DMS79 (cell line): Measurements from ENCODE around the gene ELAC2.
"Not testable (repeated sequence)": the region's sequence is repeated elsewhere in the genome, so short reads cannot be mapped to it uniquely, and the experiment has no call there.

Experiments used
- DNase-seq: peaks from one replicate; lab custom pipeline; 2025; lab: John Stamatoyannopoulos, UW

ELAC2 gene

GRCh38 chr17:12990041-12990808 is 27.6 kb downstream of the ELAC2 start:
- DNase-seq, result no peak

DNA sequence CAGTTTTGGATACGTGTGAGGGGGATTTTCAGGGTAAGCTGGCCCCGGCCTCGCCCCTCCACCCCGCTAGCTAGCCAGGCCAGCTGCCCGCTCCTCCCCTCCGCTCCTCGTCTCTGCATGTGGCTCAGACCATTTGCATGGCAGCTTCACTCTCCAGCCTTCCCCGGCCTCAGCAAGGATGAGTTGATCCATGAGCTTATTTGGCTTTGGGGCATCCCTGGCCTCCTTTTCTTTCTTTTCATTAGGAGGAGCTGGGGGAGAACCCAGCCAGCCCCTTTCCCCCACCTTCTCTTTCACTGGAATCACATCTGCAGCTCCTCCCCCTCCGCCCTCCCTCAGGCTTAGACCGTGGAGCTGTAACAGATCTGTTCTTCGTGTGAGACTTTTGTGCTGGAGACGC is 30.7 kb downstream of the ELAC2 start:
- DNase-seq, result no peak

- peak; percentile 31 for DNase-seq
Measured at GRCh38 chr17:12985431-12986293, 32.2 kb downstream of the ELAC2 start.

- no peak for DNase-seq
Measured at GRCh38 chr17:12983991-12984884, 33.6 kb downstream of the ELAC2 start.

DNA sequence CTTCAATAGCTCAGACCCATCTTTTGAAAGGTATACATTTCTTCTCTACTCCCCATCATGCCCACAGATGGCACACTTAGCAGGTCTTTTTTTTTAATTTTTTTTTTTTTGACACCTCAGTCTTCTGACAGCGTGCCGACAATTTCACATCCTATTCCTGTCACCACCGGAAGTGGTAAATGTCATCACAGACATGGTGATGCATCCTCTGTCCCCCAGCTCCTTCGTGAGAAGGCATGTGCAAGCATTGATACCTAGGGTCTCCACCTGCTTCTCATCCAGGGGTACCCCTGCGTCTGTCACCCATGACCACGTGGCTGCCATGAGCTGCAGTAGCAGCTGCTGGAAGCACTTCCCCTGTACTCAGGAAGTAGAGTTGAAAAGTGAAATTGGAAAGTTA is 35.6 kb downstream of the ELAC2 start:
- DNase-seq, result no peak

DNA sequence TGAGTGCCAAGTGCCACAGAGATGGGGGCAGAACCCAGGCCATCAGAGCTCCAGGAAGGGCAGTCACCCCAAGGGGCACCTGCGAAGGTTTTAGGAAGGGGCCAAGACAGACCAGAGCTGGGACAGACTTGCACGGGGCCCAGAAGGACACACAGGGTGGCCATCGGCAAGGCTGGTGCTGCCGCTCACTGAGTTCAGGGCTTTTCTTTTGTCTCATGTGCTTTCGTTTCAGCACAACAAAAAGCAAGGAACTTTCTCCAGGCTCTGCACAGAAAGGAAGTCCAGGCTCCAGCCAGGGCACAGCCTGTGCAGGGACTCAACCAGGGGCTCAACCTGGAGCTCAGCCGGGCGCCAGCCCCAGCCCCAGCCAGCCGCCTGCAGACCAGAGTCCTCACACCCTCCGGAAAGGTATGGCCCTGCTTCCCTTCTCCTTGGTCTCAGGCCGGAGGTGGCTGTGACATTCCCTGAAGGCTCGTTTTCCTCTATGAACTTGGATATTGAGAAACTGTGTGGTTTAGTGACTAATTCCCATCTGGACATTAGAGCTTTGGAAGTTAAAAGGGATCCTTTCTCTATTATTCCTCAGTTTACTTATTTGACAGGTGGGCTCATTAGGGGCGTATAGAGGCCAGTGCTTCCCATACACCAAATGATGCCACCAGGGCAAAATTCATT is 37.9 kb downstream of the ELAC2 start:
- no peak for DNase-seq

DNA sequence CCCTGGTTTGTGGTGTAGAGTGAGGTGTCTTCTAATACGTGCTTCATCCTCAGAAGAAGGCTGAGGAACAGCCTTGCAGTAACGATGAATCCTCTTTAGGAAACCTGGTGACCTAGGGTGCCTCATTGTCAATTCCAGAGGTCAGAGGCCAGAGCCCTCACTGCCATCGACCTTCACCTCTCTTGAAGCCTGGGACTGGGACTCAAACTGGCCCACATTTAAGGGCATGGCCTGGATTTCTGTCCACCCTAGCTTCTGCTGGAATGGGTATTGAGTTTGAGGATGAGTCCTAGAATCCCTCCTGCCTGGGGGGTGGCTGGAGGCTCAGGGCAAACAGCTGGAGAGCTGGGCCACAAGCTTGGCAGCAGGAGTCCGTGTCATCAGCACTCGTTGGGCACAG is 38.6 kb downstream of the ELAC2 start:
- DNase-seq, result no peak

DNA sequence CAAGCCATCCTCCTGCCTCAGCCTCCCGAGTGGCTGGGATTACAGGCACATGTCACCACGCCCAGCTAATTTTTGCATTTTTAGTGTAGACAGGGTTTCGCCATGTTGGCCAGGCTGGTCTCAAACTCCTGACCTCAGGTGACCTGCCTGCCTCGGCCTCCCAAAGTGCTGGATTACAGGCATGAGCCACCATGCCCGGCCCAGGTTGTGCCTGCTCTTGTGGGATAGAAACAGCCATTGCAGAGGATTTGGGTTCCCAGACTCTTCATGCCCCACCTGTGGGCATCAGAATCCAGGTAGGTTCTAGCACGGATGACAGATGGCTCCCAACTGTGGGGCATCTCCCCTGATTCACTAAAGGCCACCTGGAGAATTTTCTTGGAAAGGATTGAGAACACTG is 39.0 kb downstream of the ELAC2 start:
- DNase-seq, result not testable (repeated sequence)

DNA sequence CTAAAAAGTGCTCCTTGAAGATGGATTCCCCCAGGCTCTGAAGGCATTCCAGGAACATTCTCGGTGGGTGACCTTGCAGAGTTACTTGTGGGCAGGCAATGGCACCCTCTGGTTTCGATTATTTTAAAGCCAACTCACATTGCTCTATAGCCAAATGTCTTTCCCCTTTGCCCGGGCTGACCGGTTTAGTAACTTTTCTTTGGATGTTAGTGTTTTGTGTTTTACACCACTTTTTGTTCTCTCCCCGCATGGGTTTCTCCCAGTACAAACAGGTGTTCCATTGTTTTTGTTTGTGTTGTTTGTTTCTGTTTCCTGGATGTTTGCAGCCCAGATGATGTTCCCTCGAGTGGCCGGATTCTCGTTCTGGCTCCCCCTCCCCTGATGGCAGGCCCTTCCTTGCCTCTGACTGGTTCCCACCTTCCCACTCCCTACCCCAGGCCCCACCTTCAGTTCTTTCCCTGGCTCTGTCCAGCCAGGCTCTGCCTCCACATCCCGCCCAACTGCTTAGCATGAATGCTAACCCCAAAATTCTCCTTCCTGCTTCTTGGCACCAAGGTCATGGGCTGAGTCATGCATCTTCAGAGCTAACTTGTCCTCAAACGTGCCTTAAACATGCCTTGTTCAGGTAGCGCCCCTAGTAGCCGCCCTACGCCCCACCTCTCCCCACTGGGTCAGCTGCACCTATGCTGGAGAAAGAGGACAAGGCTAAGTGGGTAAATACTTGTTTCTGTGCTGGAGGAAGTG is 40.6 kb downstream of the ELAC2 start:
- DNase-seq, result no peak

- no peak for DNase-seq
Measured at GRCh38 chr17:12974005-12974531, 43.8 kb downstream of the ELAC2 start.

- DNase-seq, result no peak
Measured at GRCh38 chr17:12973496-12974004, 44.3 kb downstream of the ELAC2 start.

- no peak for DNase-seq
Measured at GRCh38 chr17:12967962-12968361, 49.9 kb downstream of the ELAC2 start.

DNA sequence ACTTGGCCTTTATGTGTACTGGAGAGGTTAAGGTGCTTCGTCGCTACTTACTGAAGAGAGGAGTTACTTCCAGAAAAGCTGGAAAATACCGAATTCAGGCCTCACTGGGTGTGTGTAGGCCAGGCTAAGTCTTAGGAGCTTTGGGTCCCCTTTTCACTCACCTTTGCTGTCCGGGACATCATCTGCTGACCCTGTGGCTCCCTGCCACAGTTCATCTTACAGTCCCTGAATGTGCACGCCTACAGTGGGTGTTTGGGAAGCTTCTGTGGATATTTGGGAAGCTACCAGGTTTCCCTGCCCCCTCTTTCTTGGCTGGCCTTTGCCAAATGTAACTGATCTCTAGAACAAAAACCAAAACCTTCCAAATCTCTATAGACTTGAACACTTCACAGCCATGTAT is 51.4 kb downstream of the ELAC2 start:
- DNase-seq, result no peak

DNA sequence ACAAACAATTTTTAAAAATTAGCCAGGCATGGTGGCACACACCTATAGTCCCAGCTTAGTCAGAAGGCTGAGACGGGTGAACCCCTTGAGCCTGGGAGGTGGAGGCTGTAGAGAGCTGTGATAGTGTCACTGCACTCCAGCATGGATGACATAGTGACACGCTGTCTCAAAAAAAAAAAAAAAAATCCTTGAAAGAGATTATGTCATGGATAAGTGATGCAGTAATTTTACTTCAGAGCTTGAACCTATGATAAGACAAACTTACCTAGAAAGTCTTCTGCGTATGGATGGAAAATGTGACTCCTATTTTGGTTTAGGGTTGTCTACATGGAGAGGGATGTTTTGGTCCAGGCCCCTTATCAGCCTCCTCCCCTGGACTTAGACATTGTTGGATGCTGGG is 51.8 kb downstream of the ELAC2 start:
- DNase-seq, result no peak

DNA sequence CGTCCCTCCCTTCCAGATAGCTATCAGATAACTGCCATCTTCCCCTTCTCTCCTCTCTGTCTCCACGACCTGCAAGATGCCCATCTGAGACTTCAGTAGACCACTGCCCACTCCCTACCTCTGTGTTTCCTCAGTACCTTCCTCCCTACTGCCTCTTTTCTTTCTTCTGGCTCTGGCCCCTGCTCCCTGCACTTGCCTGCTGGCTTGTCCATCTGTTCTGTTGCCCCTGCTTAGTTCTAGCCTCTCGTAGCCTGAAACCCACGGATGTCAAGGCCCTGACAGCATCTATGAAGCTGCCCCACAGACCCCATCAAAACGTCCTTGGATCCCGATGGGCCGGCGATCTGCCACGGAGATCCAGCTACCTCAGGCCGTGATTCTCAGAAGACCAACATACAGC is 53.0 kb downstream of the ELAC2 start:
- DNase-seq, result no peak

DNA sequence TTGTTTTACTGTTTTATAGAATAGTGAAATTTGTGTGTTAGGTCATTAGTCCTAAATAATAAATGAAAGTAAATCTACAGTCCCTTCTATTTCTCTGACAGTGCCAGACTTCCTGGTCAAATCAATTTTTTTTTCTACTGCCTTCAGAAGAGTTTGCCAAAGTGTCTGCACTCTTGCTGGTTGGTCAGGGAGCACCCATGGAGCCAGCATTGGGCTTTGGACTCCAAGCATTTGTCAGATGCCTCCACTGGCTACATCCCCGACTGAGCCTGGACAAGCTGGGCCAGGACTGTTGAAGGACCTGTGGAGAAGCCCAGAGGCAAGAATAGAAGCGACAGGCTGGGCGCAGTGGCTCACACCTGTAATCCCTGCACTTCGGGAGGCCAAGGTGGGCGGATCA is 53.7 kb downstream of the ELAC2 start:
- no peak for DNase-seq

DNA sequence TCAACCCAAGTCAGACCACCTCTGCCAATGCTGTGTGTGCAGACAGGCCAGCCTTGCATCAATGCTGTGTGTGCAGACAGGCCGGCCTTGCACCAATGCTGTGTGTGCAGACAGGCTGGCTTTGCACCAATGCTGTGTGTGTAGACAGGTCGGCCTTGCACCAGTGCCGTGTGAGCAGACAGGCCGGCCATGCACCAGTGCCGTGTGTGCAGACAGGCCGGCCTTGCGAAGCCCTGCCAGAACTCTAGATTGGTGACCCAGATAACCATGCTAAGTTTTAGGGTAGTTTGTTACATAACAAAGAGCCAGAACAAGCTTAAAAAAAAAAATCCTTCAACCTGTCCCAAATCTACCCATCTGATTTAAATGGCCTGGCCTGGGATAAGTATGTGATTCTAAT is 54.3 kb downstream of the ELAC2 start:
- no peak for DNase-seq

- DNase-seq, result no peak
Measured at GRCh38 chr17:12961655-12962054, 56.2 kb downstream of the ELAC2 start.

GRCh38 chr17:12959441-12959840 is 58.4 kb downstream of the ELAC2 start:
- DNase-seq, result no peak

DNA sequence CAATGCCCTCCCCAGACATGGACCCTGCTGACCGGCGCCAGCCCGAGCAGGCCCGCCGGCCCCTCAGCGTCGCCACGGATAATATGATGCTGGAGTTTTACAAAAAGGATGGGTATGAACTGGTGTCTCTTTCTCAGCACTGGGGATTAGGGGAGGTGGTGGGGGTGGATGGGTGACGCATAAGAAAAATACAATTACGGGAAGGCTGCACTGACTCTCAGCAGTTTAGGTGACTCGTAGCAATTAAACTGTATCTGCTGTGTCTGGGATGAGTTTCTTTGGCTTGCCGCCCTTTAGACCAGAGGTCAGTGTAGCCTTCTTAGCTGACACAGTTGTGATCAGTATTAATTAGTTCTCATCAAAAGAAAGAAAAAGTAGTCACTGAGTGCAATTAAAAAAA is 59.0 kb downstream of the ELAC2 start:
- DNase-seq, result no peak

DNA sequence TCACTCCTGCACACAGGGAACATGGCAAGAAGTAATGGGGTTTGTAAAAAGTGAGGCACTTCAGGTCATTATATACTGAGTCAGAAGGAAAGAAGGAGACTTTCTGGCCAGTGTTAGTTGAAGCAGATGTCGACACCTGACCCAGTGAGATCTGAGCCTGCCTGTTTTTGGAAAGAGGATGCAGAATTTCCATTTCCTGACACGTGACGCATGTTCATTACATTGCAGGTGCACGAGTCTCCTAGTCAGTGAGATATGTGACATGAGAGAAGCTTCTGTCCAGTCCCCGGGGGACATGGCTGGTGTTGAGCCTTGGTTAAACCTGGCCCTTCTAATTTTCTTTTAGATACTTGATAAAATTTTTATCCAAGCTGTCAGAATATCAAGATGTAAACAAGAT is 62.3 kb downstream of the ELAC2 start:
- no peak for DNase-seq
